ENCODE measurements around the gene IFIH1.

Gene IFIH1

DNA sequence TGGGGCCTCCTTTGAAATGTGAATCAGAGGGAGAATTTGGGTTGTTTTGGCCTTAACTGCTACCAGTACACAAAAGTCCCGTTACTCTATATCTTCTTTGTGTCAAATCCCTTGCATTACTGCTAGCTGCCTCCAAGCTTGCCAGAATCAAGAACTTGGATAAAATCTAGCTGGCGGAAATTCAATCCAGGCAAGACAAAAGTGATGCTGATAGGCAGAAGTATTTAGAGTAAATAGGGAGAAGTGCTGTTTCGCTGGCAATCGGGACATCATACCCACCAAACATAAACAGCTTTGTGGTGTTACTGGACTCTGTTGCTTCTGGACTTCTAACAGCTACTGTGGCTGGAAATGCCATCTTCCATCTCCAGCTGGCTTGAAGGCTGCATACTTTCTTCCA lies 2.5 kb downstream of the IFIH1 start:
- Histone ChIP-seq H3K36me3 (ENCODE audit: control insufficient read depth in 1 of 2, insufficient read depth in 2 of 2, low read length in 2 of 2) (peaks cover 0 to 3% of the 10 kb centered on the region in 2 donors), H3K4me1 (ENCODE audit: control insufficient read depth in 1 of 2, insufficient read depth in 2 of 2, low read length in 2 of 2) (peaks cover 19 to 52% of the 10 kb centered on the region in 2 donors), H3K4me3 (ENCODE audit: low read depth in 1 of 2, low read length in 2 of 2) (peak overlapping the region; percentile 98 to 99), H3K27ac (ENCODE audit: low read depth, low read length) (no peak overlapping the region), H3K27me3 (ENCODE audit: control insufficient read depth in 1 of 2, insufficient read depth in 2 of 2, low read length in 2 of 2) (no peaks in the 10 kb centered on the region), H3K9me3 (ENCODE audit: control insufficient read depth in 1 of 2, low read length in 2 of 2) (peaks cover 0 to 2% of the 10 kb centered on the region in 2 donors), H3K9ac (ENCODE audit: low read depth in 1 of 2, low read length in 2 of 2) (no peak overlapping the region)

DNA sequence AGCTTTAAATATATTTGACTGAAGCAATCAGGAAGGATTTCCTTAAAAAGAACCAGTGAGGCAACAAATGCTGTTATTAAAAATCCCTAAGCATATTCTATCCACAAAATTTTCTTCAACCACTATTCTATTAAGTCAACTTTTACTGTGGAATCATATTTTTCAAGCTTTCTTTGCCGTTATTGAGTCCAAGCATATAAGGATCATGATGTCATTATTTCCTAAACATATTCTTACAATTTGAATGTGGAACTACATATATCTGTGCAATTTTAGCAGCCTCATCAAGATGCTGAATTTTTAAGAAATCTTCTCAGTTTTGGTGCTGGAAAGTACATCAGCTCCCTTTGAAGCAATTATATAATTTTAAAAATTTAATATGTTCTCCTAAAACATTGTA lies 5.6 kb downstream of the IFIH1 start:
- Histone ChIP-seq H3K27me3 (ENCODE audit: control insufficient read depth in 1 of 2, insufficient read depth in 2 of 2, low read length in 2 of 2) (no peaks in the 10 kb centered on the region), H3K27ac (ENCODE audit: low read depth, low read length) (no peak overlapping the region), H3K4me1 (ENCODE audit: control insufficient read depth in 1 of 2, insufficient read depth in 2 of 2, low read length in 2 of 2) (peaks cover 10 to 36% of the 10 kb centered on the region in 2 donors), H3K36me3 (ENCODE audit: control insufficient read depth in 1 of 2, insufficient read depth in 2 of 2, low read length in 2 of 2) (peaks cover 3 to 10% of the 10 kb centered on the region in 2 donors), H3K4me3 (ENCODE audit: low read depth in 1 of 2, low read length in 2 of 2) (no peak overlapping the region), H3K9ac (ENCODE audit: low read depth in 1 of 2, low read length in 2 of 2) (no peak overlapping the region), H3K9me3 (ENCODE audit: control insufficient read depth in 1 of 2, low read length in 2 of 2) (peaks cover 0 to 2% of the 10 kb centered on the region in 2 donors)

DNA sequence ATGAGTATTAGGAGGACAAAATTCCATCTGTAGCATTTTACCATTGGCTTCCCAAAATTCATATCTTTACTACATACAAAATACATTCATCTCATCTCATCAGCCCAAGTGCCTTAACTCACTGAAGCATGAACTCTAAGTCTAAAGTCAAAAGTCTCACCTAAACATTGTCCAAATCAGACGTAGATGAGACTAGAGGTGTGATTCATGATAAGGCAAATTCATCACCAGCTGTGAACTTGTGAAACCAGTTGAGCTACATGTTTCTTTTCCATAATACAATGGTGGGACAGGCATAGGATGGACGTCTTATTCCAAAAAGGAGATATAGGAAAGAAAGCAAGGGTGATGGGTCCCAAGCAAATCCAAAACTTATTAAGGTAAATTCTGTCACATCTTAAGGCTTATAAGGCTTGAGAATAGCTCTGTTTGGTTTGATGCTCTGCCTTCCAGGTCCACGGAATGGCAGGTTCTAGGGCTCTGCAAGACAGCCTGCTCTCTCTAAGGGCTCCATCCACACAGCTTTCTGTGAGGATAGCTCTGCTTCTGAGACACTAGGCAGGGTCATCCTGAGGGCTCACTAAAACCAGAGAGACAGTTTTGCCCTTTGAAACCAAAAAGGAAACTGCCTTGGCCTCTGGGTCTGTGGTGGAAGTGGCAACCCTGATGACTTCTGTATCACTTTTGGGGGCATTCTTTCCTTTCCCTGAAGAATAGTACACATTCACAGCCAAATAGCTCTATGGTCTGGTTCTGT lies 9.6 kb downstream of the IFIH1 start:
- no peaks in the 10 kb centered on the region for H3K27me3 ChIP-seq (ENCODE audit: control insufficient read depth in 1 of 2, insufficient read depth in 2 of 2, low read length in 2 of 2)
- H3K27ac ChIP-seq (ENCODE audit: low read depth, low read length): no peak overlapping the region
- no peak overlapping the region for H3K4me3 ChIP-seq (ENCODE audit: low read depth in 1 of 2, low read length in 2 of 2)
- H3K36me3 ChIP-seq (ENCODE audit: control insufficient read depth in 1 of 2, insufficient read depth in 2 of 2, low read length in 2 of 2): peaks cover 0 to 15% of the 10 kb centered on the region in 2 donors
- H3K9me3 ChIP-seq (ENCODE audit: control insufficient read depth in 1 of 2, low read length in 2 of 2): no peaks in the 10 kb centered on the region
- no peak overlapping the region for H3K9ac ChIP-seq (ENCODE audit: low read depth in 1 of 2, low read length in 2 of 2)
- H3K4me1 ChIP-seq (ENCODE audit: control insufficient read depth in 1 of 2, insufficient read depth in 2 of 2, low read length in 2 of 2): peaks cover 0 to 3% of the 10 kb centered on the region in 2 donors

DNA sequence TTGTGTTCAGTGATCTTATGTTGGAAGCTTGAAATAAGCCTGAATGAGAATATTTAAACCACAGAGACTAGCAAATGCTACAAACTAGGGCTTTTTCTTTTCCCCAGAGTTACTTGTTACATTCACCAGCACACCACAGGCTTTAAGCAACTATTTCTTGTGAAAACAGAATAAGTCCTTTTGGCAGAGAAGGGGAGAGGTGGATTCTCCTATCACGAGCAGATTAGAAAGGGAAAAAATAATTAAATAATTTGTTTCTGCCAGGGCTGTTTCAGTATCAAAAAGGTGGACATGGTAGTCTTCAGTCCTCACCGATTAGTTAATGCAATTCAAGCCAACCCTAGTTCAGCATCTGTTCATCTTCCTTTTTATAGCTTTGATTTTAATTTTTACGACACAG lies 12.6 kb downstream of the IFIH1 start:
- no peaks in the 10 kb centered on the region for H3K4me1 ChIP-seq (ENCODE audit: control insufficient read depth in 1 of 2, insufficient read depth in 2 of 2, low read length in 2 of 2)
- H3K4me3 ChIP-seq (ENCODE audit: low read depth in 1 of 2, low read length in 2 of 2): no peak overlapping the region
- no peak overlapping the region for H3K9ac ChIP-seq (ENCODE audit: low read depth in 1 of 2, low read length in 2 of 2)
- H3K27me3 ChIP-seq (ENCODE audit: control insufficient read depth in 1 of 2, insufficient read depth in 2 of 2, low read length in 2 of 2): no peaks in the 10 kb centered on the region
- H3K27ac ChIP-seq (ENCODE audit: low read depth, low read length): no peak overlapping the region
- no peaks in the 10 kb centered on the region for H3K9me3 ChIP-seq (ENCODE audit: control insufficient read depth in 1 of 2, low read length in 2 of 2)
- peaks cover 0 to 15% of the 10 kb centered on the region in 2 donors for H3K36me3 ChIP-seq (ENCODE audit: control insufficient read depth in 1 of 2, insufficient read depth in 2 of 2, low read length in 2 of 2)

DNA sequence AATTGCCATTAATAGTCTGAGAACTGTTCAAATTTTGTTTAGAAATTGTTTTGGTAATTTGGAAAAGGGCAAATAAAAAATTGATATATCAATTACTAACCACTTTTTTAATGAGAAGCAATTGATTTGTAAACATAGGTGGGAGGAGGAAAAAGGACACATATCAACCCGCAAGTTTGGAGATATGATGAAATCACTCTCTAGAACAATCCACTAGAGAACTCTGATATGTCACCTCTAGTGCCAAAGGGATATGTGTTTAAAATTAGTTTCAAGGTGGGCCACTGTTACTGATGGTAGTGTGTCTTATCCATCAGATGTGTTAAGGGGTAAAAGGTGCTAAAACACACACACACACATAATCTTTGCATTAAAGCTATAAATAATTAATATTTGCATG lies 16.6 kb downstream of the IFIH1 start:
- H3K27me3 ChIP-seq (ENCODE audit: control insufficient read depth in 1 of 2, insufficient read depth in 2 of 2, low read length in 2 of 2): no peaks in the 10 kb centered on the region
- H3K4me3 ChIP-seq (ENCODE audit: low read depth in 1 of 2, low read length in 2 of 2): no peak overlapping the region
- no peaks in the 10 kb centered on the region for H3K4me1 ChIP-seq (ENCODE audit: control insufficient read depth in 1 of 2, insufficient read depth in 2 of 2, low read length in 2 of 2)
- no peaks in the 10 kb centered on the region for H3K9me3 ChIP-seq (ENCODE audit: control insufficient read depth in 1 of 2, low read length in 2 of 2)
- H3K27ac ChIP-seq (ENCODE audit: low read depth, low read length): no peak overlapping the region
- H3K9ac ChIP-seq (ENCODE audit: low read depth in 1 of 2, low read length in 2 of 2): no peak overlapping the region
- H3K36me3 ChIP-seq (ENCODE audit: control insufficient read depth in 1 of 2, insufficient read depth in 2 of 2, low read length in 2 of 2): peaks cover 0 to 8% of the 10 kb centered on the region in 2 donors

DNA sequence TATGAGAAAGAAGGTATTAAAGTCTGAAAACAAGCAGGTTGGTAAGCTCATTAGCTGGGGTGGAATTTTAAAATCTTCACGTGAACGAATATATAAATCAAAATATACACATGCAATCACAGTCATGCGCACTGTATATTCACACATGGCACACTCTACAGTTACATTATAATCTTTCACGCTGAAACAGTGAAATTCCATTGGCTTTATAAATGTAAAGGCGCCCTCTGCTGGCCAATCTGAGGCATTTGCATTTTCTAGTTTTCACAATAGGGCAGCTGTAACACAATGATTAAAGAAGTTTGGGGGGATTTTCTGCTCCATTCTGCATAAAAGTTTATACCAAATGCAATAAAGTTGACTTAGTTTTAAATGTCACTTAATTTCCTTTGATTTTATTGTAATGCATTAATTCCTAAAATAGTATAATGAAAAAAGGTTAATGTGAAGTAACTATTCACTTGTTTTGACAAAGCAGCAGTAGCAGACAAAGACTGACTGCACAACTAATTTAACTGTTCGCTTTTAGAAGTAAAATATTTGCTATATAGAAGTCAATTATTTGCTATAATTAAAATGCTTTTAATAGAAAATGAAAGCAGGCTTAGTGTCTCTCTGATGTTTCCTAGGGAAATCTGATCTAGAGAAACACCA lies 17.2 kb downstream of the IFIH1 start:
- Histone ChIP-seq H3K9me3 (ENCODE audit: control insufficient read depth in 1 of 2, low read length in 2 of 2) (no peaks in the 10 kb centered on the region), H3K36me3 (ENCODE audit: control insufficient read depth in 1 of 2, insufficient read depth in 2 of 2, low read length in 2 of 2) (peaks cover 0 to 8% of the 10 kb centered on the region in 2 donors), H3K9ac (ENCODE audit: low read depth in 1 of 2, low read length in 2 of 2) (no peak overlapping the region), H3K4me1 (ENCODE audit: control insufficient read depth in 1 of 2, insufficient read depth in 2 of 2, low read length in 2 of 2) (no peaks in the 10 kb centered on the region), H3K27me3 (ENCODE audit: control insufficient read depth in 1 of 2, insufficient read depth in 2 of 2, low read length in 2 of 2) (no peaks in the 10 kb centered on the region), H3K4me3 (ENCODE audit: low read depth in 1 of 2, low read length in 2 of 2) (no peak overlapping the region), H3K27ac (ENCODE audit: low read depth, low read length) (no peak overlapping the region)

DNA sequence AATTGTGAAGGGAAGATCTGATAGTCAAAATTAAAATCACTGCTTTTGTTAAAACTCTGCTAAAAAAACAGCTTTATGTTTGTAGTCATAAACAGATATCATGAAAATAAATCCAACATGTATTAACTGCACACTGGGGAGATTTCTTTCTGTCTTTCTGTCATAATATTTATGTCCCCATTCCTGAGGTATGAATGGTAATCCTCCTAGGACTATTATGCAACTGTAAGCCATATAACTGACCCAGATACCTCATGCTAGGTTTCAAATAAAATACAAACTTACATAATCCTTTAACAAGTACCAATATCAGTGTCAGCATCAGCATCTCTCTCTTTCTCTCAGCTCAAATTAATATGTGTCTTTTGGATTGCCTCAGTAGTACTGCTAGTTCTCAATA lies 18.2 kb downstream of the IFIH1 start:
- H3K27ac ChIP-seq (ENCODE audit: low read depth, low read length): no peak overlapping the region

DNA sequence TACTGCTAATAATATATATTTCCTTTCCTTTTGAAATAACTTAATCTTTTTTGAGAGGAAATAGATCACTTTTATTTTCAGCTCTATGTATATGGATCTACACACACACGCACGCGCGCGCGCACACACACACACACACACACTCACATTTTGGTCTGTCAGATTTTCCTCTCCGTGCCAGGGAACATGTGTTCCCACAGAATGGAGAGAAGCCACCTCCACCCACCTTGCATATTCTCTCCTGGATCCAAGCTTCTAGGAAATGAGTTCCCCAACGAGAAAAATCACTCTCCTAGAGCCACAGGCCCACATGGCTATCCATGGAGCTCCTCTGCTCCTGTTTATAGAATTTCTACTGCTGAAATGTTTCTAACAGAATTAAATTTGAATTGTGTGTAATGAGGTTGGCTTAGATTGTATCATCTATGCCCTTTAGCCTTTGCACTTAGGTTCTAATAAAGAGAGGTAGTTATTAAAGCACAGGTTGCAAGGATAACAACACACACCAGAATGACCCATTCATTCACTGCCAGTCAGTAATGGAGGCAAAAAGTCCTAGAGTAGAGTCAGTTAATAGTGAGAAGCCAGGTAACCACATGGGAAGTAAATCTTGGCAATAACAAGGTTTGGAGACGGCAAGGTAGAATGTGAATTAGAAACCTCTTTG lies 19.7 kb downstream of the IFIH1 start:
- peaks cover 0 to 3% of the 10 kb centered on the region in 2 donors for H3K36me3 ChIP-seq (ENCODE audit: control insufficient read depth in 1 of 2, insufficient read depth in 2 of 2, low read length in 2 of 2)
- H3K9me3 ChIP-seq (ENCODE audit: control insufficient read depth in 1 of 2, low read length in 2 of 2): no peaks in the 10 kb centered on the region
- no peaks in the 10 kb centered on the region for H3K27me3 ChIP-seq (ENCODE audit: control insufficient read depth in 1 of 2, insufficient read depth in 2 of 2, low read length in 2 of 2)
- no peak overlapping the region for H3K9ac ChIP-seq (ENCODE audit: low read depth in 1 of 2, low read length in 2 of 2)
- H3K4me1 ChIP-seq (ENCODE audit: control insufficient read depth in 1 of 2, insufficient read depth in 2 of 2, low read length in 2 of 2): no peaks in the 10 kb centered on the region
- no peak overlapping the region for H3K4me3 ChIP-seq (ENCODE audit: low read depth in 1 of 2, low read length in 2 of 2)
- H3K27ac ChIP-seq (ENCODE audit: low read depth, low read length): no peak overlapping the region

More for the DNA sequence above, 18.2 kb downstream of the IFIH1 start:
- no peak overlapping the region for H3K4me3 ChIP-seq (ENCODE audit: low read depth in 1 of 2, low read length in 2 of 2)
- H3K4me1 ChIP-seq (ENCODE audit: control insufficient read depth in 1 of 2, insufficient read depth in 2 of 2, low read length in 2 of 2): no peaks in the 10 kb centered on the region
- peaks cover 0 to 3% of the 10 kb centered on the region in 2 donors for H3K36me3 ChIP-seq (ENCODE audit: control insufficient read depth in 1 of 2, insufficient read depth in 2 of 2, low read length in 2 of 2)
- no peaks in the 10 kb centered on the region for H3K27me3 ChIP-seq (ENCODE audit: control insufficient read depth in 1 of 2, insufficient read depth in 2 of 2, low read length in 2 of 2)
- H3K9ac ChIP-seq (ENCODE audit: low read depth in 1 of 2, low read length in 2 of 2): no peak overlapping the region
- H3K9me3 ChIP-seq (ENCODE audit: control insufficient read depth in 1 of 2, low read length in 2 of 2): no peaks in the 10 kb centered on the region

DNA sequence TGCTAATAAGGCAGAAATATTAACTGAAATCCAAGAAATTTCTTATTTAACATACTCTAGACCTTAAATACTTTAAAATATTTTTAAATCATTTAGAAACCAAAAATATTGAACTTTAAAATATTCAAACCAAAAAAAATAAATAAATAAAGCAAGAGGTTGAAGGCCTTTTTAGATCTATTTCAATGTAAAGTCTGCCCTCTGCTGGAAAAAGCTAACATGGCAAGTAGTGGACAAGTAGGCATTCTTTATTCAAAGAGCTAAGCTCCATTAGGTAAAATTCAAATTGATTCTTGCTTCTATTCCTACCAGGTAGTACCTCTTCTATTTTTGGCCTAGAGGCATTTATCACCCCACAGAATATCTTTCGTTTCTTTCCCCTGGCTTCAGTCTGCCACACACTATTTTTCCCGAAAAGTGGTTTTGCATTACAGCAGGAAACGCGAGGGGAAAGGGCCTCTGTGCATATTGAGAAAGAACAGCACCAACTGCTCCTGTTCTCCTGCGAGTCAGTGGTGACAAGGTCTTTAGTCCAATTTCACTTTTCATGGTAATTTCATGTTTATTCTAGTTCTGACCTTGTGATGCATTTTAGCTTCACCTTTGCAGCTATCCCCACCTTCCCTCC lies 20.4 kb downstream of the IFIH1 start:
- Histone ChIP-seq H3K4me1 (ENCODE audit: control insufficient read depth in 1 of 2, insufficient read depth in 2 of 2, low read length in 2 of 2) (no peaks in the 10 kb centered on the region), H3K9ac (ENCODE audit: low read depth in 1 of 2, low read length in 2 of 2) (no peak overlapping the region), H3K9me3 (ENCODE audit: control insufficient read depth in 1 of 2, low read length in 2 of 2) (no peaks in the 10 kb centered on the region), H3K27ac (ENCODE audit: low read depth, low read length) (no peak overlapping the region), H3K27me3 (ENCODE audit: control insufficient read depth in 1 of 2, insufficient read depth in 2 of 2, low read length in 2 of 2) (no peaks in the 10 kb centered on the region), H3K36me3 (ENCODE audit: control insufficient read depth in 1 of 2, insufficient read depth in 2 of 2, low read length in 2 of 2) (peaks cover 0 to 3% of the 10 kb centered on the region in 2 donors), H3K4me3 (ENCODE audit: low read depth in 1 of 2, low read length in 2 of 2) (no peak overlapping the region)

DNA sequence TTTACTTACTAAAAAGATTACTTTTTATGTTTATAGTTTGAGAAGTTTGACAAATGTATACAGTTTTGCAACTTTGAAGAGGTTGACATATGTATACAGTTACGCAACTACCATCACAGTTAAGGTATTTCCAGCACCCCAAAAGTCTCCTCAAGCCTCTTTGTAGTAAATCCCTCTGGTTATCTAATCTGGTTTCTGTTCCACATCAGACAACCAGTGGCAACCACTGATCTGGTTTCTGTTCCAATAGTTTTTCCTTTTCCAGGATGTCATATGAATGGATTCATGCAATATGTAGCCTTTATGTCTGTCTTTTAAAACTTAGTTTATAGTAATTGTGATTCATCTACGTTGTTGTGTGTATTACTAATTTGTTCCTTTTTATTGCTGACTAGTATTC lies 23.5 kb downstream of the IFIH1 start:
- Histone ChIP-seq H3K4me3 (ENCODE audit: low read depth in 1 of 2, low read length in 2 of 2) (no peak overlapping the region), H3K9ac (ENCODE audit: low read depth in 1 of 2, low read length in 2 of 2) (no peak overlapping the region), H3K4me1 (ENCODE audit: control insufficient read depth in 1 of 2, insufficient read depth in 2 of 2, low read length in 2 of 2) (peaks cover 0 to 4% of the 10 kb centered on the region in 2 donors), H3K27ac (ENCODE audit: low read depth, low read length) (no peak overlapping the region), H3K36me3 (ENCODE audit: control insufficient read depth in 1 of 2, insufficient read depth in 2 of 2, low read length in 2 of 2) (peaks cover 0 to 3% of the 10 kb centered on the region in 2 donors), H3K9me3 (ENCODE audit: control insufficient read depth in 1 of 2, low read length in 2 of 2) (no peaks in the 10 kb centered on the region), H3K27me3 (ENCODE audit: control insufficient read depth in 1 of 2, insufficient read depth in 2 of 2, low read length in 2 of 2) (no peaks in the 10 kb centered on the region)

All from duodenal mucosa (tissue), 2 donors.